GM21381 (cell line): ENCODE data around the gene TUBB.
A peak's percentile ranks its signal among the peaks of the same experiment; 100 is the strongest.
"Not testable (repeated sequence)": the region's sequence is repeated elsewhere in the genome, so short reads cannot be mapped to it uniquely, and the experiment has no call there.

Experiments
- ATAC-seq: cut with Tn5 transposase; IDR thresholded peaks from one replicate; pipeline ENCODE4 v1.9.1; 2021; ENCODE audit warnings: mild to moderate bottlenecking, moderate library complexity; ENCODE audit not compliant: unreplicated experiment

TUBB gene

DNA sequence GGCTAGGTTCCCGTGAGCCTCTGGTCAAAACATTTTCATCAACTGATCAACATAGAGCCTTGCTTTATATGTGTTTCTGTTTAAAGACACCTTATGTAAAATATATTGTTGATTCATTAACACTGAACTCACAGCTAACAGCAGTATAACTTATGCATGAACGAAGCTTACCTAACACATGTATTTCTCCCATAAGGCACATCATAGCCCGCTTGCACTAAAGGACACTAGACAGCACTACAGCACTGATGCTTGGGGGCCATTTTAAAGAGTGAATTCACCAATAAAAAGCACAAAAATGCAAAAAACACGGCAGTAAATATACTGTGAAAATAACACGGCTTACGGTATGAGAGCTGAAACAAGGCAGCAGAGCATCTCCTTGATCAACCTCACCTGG lies 18.4 kb downstream of the TUBB start:
- no peak for ATAC-seq

DNA sequence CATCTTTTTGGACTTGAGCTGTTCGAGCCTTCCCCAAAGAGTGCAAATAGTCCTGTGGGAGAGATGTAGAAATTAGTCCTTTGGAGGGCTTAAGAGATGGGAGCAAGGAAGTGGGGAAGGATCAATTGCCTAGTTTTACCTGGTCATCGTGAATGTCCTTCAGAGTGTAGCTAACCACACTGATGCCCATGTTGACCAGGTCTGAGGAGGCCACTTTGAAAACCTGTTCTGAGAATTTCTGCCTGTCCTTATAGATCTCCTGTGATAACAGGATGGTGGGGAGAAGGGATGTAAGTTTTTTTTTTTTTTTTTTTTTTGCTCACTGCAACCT lies 20.4 kb downstream of the TUBB start:
- no peak for ATAC-seq

- ATAC-seq, result no peak
Measured at GRCh38 chr6:30741063-30741779, 21.1 kb downstream of the TUBB start.

DNA sequence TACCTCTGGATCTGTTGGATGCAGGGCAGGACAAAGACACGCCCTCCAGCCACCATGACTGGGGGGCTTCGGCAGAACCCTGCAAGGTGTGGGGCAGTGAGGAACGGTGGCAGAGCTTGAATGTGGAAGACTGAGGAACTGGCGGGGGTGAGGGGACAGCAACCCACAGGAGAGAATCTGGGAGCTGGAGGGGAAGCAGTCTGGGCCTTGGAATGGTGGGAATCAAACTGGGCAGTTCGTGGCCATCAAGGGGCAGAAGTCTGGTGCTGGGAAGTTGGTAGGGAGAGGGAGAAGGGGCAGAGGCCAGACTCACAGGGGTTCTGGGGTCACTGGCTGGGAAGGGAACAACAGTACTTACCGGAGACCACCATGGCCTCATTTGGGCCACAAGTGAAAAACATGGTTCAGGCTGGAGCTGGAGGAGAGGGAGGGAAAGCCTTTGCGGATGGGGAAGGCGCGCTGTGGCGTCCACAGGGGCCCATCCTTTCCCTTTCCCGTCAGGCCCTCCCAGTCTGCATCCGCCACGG lies 21.7 kb downstream of the TUBB start:
- ATAC-seq, result no peak

DNA sequence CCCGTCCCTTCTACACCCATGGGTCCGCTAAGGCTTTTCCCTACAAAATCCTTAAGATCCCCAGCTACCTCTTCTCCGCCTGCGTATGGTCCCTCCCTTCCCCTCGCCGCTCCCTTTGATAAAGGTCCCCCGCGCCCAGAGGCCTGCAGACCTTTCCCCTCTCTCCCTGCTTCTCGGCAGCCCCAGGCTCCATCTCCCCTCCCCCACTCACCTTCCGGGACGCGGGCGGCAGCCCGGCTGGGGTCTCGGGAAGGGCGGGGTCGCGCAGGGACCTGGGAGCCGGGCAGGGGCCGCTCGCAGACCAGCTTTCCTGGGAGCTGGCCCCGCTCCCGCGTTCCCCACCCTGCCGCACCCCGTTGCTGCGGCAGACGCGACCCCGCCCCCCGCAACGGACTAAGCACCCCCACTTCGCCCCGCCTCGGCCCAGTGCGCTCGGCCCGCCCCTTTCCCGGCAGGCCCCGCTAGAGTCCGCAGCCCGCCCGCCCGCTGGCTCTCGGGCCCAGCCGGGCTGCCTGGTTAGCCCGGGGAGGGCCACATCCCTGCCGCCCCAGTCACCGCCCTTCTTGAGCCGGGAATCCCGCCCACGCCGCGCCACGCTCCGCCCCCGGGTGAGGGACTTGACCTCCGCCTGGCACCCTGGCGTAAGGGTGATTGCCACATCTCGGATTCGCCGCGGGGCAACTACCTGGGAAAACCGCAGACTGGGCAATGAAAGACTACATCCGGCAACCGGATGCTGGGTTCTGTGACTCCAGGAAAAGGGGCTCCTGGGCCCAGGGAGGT lies 22.4 kb downstream of the TUBB start, which contains the start of gene FLOT1:
FLOT1 (minus strand) TSS at position 372 of the 783 bp plus-strand sequence. CDS start 498 bp downstream, outside the sequence.
- ATAC-seq, result peak; percentile 72

- ATAC-seq, result no peak
Measured at GRCh38 chr6:30743099-30744053, 23.2 kb downstream of the TUBB start.

GRCh38 chr6:30744054-30744805 lies 24.1 kb downstream of the TUBB start, which contains the start of gene IER3:
Gene IER3 (minus strand): TSS chr6:30744547. CDS start chr6:30744518, 29 bp downstream.
- ATAC-seq, result no peak

DNA sequence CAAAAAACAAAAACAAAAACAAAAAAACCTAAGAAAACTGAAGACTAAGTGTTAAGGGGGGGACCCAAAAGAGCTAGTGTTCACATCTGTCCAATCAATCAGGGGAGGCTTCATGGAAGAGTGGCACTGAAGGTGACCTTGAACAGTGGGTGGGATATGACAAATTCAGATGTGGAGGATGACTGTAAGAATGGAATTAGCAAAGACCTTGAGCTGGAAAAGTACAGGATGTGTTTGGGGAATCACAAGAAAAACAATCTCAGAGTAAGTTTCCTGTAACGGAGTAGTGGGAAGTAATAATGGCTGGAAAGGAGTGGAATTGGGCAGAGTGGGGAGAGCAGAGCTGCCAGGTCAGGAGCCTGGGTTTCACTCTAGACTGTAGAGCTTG lies 27.1 kb downstream of the TUBB start:
- no peak for ATAC-seq

DNA sequence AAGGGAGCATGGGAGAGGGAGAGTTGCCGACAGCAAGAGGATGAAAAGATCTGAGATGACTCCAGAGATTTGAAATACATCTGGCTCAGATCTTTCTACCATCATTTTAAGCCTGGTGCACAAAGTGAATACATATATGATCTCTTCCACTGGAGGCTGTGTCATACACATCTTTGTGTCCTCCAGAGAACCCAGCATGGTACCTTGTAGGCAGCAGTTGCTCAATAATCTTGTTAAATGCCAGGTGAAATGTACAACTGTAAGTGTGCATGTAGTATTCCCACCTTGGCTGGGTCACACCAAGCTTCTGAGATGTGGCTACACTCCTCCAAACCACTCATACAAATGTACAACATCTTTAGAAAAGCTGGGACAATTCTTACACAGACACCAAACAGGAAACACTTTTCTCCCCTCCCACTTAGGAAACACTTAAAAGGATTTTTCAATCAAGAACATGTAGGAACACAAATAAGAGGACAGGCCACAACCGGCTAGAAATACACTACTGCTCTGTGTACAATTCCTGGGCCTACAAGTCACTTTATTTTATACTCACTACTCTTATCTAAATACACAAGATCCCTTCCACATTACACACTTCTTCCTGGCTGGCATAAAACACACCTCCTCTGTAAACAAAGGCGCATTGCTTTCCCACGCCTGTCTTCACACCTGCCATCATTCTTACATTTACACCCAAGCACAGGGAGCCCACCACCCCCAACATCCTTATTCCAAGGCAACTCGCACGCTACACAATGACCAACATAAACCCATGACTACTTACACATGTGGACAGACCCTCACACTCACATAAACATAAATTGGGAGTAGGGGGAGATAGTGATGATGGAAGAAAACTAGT lies 28.0 kb downstream of the TUBB start:
- ATAC-seq, result no peak

GRCh38 chr6:30748851-30749540 lies 28.8 kb downstream of the TUBB start:
- ATAC-seq, result no peak

GRCh38 chr6:30749554-30750378 lies 29.6 kb downstream of the TUBB start:
- no peak for ATAC-seq

GRCh38 chr6:30750379-30750668 lies 30.2 kb downstream of the TUBB start:
- no peak for ATAC-seq

GRCh38 chr6:30752157-30752927 lies 32.2 kb downstream of the TUBB start:
- ATAC-seq, result no peak

GRCh38 chr6:30754631-30755030 lies 34.5 kb downstream of the TUBB start:
- no peak for ATAC-seq

GRCh38 chr6:30756405-30757003 lies 36.4 kb downstream of the TUBB start:
- ATAC-seq, result not testable (repeated sequence)

GRCh38 chr6:30757261-30757904 lies 37.2 kb downstream of the TUBB start:
- no peak for ATAC-seq
